Psoas muscle (tissue), 8 donors: Measurements from ENCODE around the gene ABCC1. TPM values are rescaled to one million over a fixed set of nuclear protein-coding genes. Genes with fewer than 3 reads are reported as not detected.

ENCODE experiments used
- ATAC-seq, 4 donors: fragments of 200-7000 bp; cut with Tn5 transposase; one replicate each; pipeline ENCODE4 v1.9.1; 2020; ENCODE audit warnings: moderate library complexity in 3 of 4, mild to moderate bottlenecking in 2 of 4
- DNase-seq, 2 donors: peaks; one replicate each; pipeline ENCODE4 v3.0.0-alpha.2; 2020
- H3K27ac ChIP-seq: fragments of 200-600 bp; one replicate; pipeline ENCODE4 v1.8.0; 2022
- H3K27me3 ChIP-seq, 3 donors: fragments of 200-600 bp in 1 of 3; one replicate each; pipeline versions ENCODE4 v1.6.1 to v1.8.0; 2013 to 2022; ENCODE audit warnings: low read length in 2 of 3, mild to moderate bottlenecking in 2 of 3, moderate library complexity in 1 of 3; ENCODE audit not compliant: insufficient read depth in 3 of 3
- H3K36me3 ChIP-seq, 2 donors: fragments of 200-600 bp in 1 of 2; one replicate each; pipeline versions ENCODE4 v1.6.1 to v1.8.0; 2013 to 2022; ENCODE audit warnings: low read depth in 1 of 2, mild to moderate bottlenecking in 1 of 2, moderate library complexity in 1 of 2; ENCODE audit not compliant: insufficient read depth in 1 of 2
- H3K4me1 ChIP-seq: fragments of 200-600 bp; one replicate; pipeline ENCODE4 v1.8.0; 2022
- H3K4me3 ChIP-seq: fragments of 200-600 bp; one replicate; pipeline ENCODE4 v1.8.0; 2022; ENCODE audit warnings: mild to moderate bottlenecking
- H3K9me3 ChIP-seq: fragments of 200-600 bp; one replicate; pipeline ENCODE4 v1.8.0; 2022
- WGBS, 3 donors: extraction: QIAGEN DNeasy Blood & Tissue Kit; methylation state at CpG; one replicate each; pipeline versions ENCODE4 v1.1.6 to v1.1.7; 2013; 5-methylcytosine and 5-hydroxymethylcytosine counted together
- intact Hi-C, 2 donors: fragments of 100-400 bp; cut with DNase I; formaldehyde crosslinking; loops; one replicate each; pipeline versions ENCODE4 v1.11.0 to v1.14.2; 2022
- polyA plus RNA-seq, 3 donors: library from polyadenylated mRNA; stranded (reverse); fragments of 200-250 nt; gene quantifications; one replicate each; pipeline ENCODE4 v1.2.3, GENCODE V29; 2013
- total RNA-seq, 4 donors: library from RNA; stranded (reverse); fragmentation: NEBNext Ultra II Directional in 2 of 4; extraction: Animal tissue kit (Norgen Biotek cat#: 25700) in 2 of 4; gene quantifications; one replicate each; pipeline versions ENCODE4 v1.2.1 to v1.2.4, GENCODE V29; 2021 to 2023
- TF ChIP-seq, protein P1 (sequence below): fragments of 200-600 bp; IDR thresholded peaks from one replicate; pipeline ENCODE4 v1.8.0; 2022; ENCODE audit warnings: antibody characterized with exemption
- donor health status: healthy with polysubstance abuse.
- donor health status: DM: no; HTN: no; CAD: no; lungs with moderate emphysema.
- donor health status: Bipolar disorder and iron deficiency.
- donor health status: healthy.
- donor health status: DM: yes; HTN: yes; CAD: no.
- donor health status: DM: no; HTN: no; CAD: no.
- donor health status: DM: no; HTN: no; CAD: no.
- donor health status: DM: yes; HTN: yes; CAD: no.

Gene ABCC1
- total and polyA plus RNA-seq, 7 donors, result 7.4 to 36.5 (median 20.5) TPM

DNA sequence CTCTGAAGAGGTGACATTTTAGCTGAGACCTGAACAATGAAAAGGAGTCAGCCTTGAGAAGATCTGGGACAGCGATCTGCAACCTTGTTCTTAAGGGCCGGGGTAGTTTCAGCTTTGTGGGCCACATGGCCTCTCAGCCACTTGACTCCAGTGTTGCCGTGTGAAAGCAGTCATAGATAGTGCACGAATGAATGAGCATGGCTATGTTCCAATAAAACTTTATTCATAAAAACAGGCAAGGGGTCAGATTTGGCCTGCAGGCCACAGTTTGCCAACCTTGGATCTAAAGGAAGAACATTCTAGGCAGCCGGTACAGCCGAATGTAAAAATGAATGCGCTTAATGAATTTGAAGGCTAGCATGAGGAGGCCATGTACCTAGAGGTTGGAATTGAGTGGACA, 190.4 kb downstream of the ABCC1 start:
- no peak for ATAC-seq
- H3K27me3 ChIP-seq, result no peaks in the 10 kb centered on the region
- no peaks in the 10 kb centered on the region for H3K9me3 ChIP-seq
- TF ChIP-seq, protein P1, sequence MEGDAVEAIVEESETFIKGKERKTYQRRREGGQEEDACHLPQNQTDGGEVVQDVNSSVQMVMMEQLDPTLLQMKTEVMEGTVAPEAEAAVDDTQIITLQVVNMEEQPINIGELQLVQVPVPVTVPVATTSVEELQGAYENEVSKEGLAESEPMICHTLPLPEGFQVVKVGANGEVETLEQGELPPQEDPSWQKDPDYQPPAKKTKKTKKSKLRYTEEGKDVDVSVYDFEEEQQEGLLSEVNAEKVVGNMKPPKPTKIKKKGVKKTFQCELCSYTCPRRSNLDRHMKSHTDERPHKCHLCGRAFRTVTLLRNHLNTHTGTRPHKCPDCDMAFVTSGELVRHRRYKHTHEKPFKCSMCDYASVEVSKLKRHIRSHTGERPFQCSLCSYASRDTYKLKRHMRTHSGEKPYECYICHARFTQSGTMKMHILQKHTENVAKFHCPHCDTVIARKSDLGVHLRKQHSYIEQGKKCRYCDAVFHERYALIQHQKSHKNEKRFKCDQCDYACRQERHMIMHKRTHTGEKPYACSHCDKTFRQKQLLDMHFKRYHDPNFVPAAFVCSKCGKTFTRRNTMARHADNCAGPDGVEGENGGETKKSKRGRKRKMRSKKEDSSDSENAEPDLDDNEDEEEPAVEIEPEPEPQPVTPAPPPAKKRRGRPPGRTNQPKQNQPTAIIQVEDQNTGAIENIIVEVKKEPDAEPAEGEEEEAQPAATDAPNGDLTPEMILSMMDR, result no peak
- 94 to 96% (median 95%) methylated on average over 7 of the region's 7 CpGs for WGBS, 3 donors
- H3K36me3 ChIP-seq, result peaks cover 13 to 84% of the 10 kb centered on the region in 2 donors
- H3K4me1 ChIP-seq, result no peaks in the 10 kb centered on the region
- intact Hi-C loops, result loop anchor here in 1 of 2 donors (5.0 kb wide), 1 partner anchor 363 kb away; no protein-coding TSS in a partner anchor
- H3K4me3 ChIP-seq, result no peak overlapping the region
- no peak for DNase-seq
- no peak overlapping the region for H3K27ac ChIP-seq

DNA sequence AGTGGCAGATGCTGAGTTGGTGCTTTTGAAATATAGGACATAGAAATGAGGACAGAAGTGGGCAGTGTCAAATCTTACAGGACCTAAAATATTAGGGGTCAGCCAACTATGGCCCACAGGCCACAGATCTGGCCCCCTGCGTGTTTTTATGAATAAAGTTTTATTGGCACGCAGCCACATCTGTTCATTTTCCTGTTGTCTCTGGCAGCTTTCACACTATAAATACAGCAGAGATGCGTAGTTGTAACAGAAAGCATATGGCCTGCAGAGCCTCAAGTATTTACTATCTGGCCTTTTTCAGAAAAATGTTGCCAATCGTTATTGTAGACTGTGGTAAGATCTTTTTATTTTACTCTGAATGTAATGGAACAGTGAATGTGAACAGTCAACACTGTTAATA, 191.1 kb downstream of the ABCC1 start:
- intact Hi-C loops, result no loop called here
- Histone ChIP-seq H3K9me3 (no peaks in the 10 kb centered on the region), H3K27me3 (no peaks in the 10 kb centered on the region), H3K27ac (no peak overlapping the region), H3K4me1 (no peaks in the 10 kb centered on the region), H3K36me3 (peaks cover 13 to 82% of the 10 kb centered on the region in 2 donors), H3K4me3 (no peak overlapping the region)
- ATAC-seq (no peak), DNase-seq (no peak)
- 90 to 96% (median 92%) methylated on average over 4 of the region's 4 CpGs for WGBS, 3 donors
- TF ChIP-seq, protein P1, result no peak

DNA sequence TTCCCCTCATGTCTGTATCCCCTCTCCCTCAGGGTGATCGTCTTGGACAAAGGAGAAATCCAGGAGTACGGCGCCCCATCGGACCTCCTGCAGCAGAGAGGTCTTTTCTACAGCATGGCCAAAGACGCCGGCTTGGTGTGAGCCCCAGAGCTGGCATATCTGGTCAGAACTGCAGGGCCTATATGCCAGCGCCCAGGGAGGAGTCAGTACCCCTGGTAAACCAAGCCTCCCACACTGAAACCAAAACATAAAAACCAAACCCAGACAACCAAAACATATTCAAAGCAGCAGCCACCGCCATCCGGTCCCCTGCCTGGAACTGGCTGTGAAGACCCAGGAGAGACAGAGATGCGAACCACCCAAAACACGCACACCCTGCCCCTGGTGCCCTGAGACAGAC, 191.7 kb downstream of the ABCC1 start:
- intact Hi-C loops, result no loop called here
- ATAC-seq (no peak), DNase-seq (no peak)
- Histone ChIP-seq H3K27ac (no peak overlapping the region), H3K9me3 (no peaks in the 10 kb centered on the region), H3K4me3 (no peak overlapping the region), H3K27me3 (no peaks in the 10 kb centered on the region), H3K36me3 (peaks cover 13 to 79% of the 10 kb centered on the region in 2 donors), H3K4me1 (no peaks in the 10 kb centered on the region)
- TF ChIP-seq, protein P1, result no peak
- 96 to 99% (median 97%) methylated on average over 11 of the region's 11 CpGs for WGBS, 3 donors

DNA sequence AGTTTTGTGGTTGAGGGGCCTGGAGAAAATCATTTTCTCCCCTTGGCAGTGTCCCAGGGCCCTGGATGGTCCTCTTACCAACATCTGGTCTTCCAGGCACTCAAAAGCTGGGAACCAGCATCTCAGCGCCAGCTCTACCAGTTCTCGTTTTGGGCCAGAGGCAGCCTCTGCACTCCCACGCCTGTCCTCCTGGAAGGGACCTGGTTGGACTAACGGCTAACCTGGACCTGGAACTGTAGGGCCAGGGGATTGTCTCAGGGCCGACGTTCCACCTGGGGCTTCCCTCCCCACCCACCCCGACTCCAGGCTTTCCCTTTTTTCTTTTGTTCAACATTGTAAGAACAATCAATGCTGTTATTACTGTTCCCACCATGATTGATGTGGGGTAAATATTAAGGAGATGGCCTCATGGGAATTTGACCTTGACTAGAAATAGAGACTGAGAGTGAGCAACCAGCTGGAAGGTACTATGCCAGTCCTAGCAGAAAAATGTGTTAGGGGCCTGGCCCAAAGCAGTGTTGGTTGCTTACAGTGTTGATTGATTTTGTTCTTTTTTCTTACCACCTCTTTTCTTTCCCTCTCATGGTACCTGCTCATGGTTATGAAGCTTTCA, 192.5 kb downstream of the ABCC1 start:
- 67 to 84% (median 83%) methylated on average over 7 of the region's 7 CpGs for WGBS, 3 donors
- ATAC-seq, result no peak

More for the DNA sequence above, 192.5 kb downstream of the ABCC1 start:
- intact Hi-C loops, result no loop called here
- Histone ChIP-seq H3K36me3 (peaks cover 6 to 71% of the 10 kb centered on the region in 2 donors), H3K27me3 (no peaks in the 10 kb centered on the region), H3K9me3 (no peaks in the 10 kb centered on the region), H3K4me1 (no peaks in the 10 kb centered on the region), H3K27ac (no peak overlapping the region), H3K4me3 (no peak overlapping the region)
- no peak for DNase-seq
- TF ChIP-seq, protein P1, result no peak
